Measurements from ENCODE around the gene ZNF536.

The ZNF536 gene

GRCh38 chr19:30425885-30426838 is 54.0 kb downstream of the ZNF536 start:
- TF ChIP-seq, protein P1, sequence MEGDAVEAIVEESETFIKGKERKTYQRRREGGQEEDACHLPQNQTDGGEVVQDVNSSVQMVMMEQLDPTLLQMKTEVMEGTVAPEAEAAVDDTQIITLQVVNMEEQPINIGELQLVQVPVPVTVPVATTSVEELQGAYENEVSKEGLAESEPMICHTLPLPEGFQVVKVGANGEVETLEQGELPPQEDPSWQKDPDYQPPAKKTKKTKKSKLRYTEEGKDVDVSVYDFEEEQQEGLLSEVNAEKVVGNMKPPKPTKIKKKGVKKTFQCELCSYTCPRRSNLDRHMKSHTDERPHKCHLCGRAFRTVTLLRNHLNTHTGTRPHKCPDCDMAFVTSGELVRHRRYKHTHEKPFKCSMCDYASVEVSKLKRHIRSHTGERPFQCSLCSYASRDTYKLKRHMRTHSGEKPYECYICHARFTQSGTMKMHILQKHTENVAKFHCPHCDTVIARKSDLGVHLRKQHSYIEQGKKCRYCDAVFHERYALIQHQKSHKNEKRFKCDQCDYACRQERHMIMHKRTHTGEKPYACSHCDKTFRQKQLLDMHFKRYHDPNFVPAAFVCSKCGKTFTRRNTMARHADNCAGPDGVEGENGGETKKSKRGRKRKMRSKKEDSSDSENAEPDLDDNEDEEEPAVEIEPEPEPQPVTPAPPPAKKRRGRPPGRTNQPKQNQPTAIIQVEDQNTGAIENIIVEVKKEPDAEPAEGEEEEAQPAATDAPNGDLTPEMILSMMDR (IDR thresholded peaks at IDR 0.05; ENCODE audit: low read depth, low read length) = no peak
- TF ChIP-seq, protein P2, sequence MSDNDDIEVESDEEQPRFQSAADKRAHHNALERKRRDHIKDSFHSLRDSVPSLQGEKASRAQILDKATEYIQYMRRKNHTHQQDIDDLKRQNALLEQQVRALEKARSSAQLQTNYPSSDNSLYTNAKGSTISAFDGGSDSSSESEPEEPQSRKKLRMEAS (IDR thresholded peaks at IDR 0.05; ENCODE audit: low read depth, low read length) = no peak
- TF ChIP-seq POLR2A (IDR thresholded peaks at IDR 0.05; ENCODE audit: extremely low read depth, insufficient read length) (no peak), MYC (IDR thresholded peaks at IDR 0.05; ENCODE audit: low read depth, low read length) (no peak)
- H3K4me3 ChIP-seq (ENCODE audit: low read depth, low read length) = no peak overlapping the region
- DNase-seq (ENCODE audit: low read depth) = no peak

DNA sequence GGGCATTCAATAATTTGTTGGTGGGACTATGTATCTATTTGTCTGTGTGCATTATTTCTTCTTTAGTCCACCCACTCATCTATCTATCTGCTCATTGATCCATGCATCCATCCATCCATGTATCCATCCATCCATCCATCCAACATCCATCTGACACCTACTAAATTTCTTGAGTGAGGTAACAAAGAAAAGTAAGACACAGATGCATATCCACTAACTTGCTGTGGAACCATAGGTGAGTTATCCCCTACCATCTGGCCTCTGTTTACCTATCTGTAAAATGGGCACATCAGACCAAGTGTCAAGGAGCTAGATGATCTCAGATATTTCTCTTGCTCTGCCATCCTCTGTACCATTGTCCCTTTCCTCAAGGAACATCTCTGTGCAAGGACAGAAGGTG is 54.7 kb downstream of the ZNF536 start:
- H3K4me3 ChIP-seq (ENCODE audit: low read depth, low read length) = no peak overlapping the region
- TF ChIP-seq, protein P2 (IDR thresholded peaks at IDR 0.05; ENCODE audit: low read depth, low read length) = no peak
- TF ChIP-seq, protein P1 (IDR thresholded peaks at IDR 0.05; ENCODE audit: low read depth, low read length) = no peak
- TF ChIP-seq MYC (IDR thresholded peaks at IDR 0.05; ENCODE audit: low read depth, low read length) (no peak), POLR2A (IDR thresholded peaks at IDR 0.05; ENCODE audit: extremely low read depth, insufficient read length) (no peak)
- DNase-seq (ENCODE audit: low read depth) = no peak

DNA sequence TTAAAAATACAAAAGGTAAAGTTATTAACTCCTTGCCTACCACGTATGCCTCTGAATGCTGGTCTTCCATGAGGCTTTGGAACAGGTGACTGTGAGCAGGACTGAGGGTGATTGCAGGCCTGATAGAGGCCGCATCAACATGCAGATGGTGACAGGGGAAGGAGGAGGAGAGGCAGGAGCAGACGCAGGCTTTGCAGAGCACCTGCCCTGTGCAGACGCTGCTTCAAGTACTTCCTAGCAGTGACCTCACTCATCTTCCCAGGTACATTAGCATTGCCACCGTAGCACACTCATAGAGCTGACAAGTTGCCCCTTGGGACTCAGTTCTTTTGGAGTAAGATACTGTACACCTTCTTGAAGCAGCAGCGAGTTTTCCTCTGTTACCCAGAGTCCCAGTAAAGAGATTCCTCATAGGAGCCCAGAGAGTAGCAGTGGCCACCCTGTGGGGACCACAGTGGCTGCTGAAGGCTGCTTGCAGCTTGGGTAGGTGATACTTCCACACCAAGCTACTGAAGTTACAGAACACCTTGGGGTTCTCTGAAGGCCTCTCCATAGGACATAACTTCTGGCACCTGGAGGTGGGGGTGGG is 56.0 kb downstream of the ZNF536 start:
- no peak for DNase-seq (ENCODE audit: low read depth)
- TF ChIP-seq, protein P2 (IDR thresholded peaks at IDR 0.05; ENCODE audit: low read depth, low read length) = no peak
- TF ChIP-seq MYC (IDR thresholded peaks at IDR 0.05; ENCODE audit: low read depth, low read length) = no peak
- H3K4me3 ChIP-seq (ENCODE audit: low read depth, low read length) = no peak overlapping the region

DNA sequence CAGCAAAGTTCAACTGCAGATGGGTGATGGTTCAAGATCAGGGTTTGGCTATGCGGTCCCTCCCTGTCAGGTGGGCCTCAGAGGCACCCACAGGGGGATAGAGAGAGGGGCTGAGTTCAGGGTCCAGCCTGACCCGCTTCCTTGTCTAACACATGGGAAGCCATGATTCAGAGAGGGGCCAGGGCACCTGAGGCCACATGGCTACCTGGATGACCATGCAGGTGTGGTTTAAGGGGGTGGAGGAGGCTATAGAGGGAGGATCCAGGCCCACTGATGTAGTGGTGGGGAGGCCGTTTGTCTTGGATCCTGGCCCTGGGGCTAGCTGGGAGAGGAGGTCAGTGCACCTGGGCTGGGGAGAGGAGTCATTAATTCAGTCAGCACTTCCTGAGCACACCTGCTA is 56.7 kb downstream of the ZNF536 start:
- no peak for DNase-seq (ENCODE audit: low read depth)
- TF ChIP-seq MYC (IDR thresholded peaks at IDR 0.05; ENCODE audit: low read depth, low read length) (no peak), POLR2A (IDR thresholded peaks at IDR 0.05; ENCODE audit: extremely low read depth, insufficient read length) (no peak)
- no peak overlapping the region for H3K4me3 ChIP-seq (ENCODE audit: low read depth, low read length)

- no peak for DNase-seq (ENCODE audit: low read depth)
- TF ChIP-seq POLR2A (IDR thresholded peaks at IDR 0.05; ENCODE audit: extremely low read depth, insufficient read length) (no peak), MYC (IDR thresholded peaks at IDR 0.05; ENCODE audit: low read depth, low read length) (no peak)
- TF ChIP-seq, protein P2 (IDR thresholded peaks at IDR 0.05; ENCODE audit: low read depth, low read length) = no peak
- TF ChIP-seq, protein P1 (IDR thresholded peaks at IDR 0.05; ENCODE audit: low read depth, low read length) = no peak
- H3K4me3 ChIP-seq (ENCODE audit: low read depth, low read length) = no peak overlapping the region
Observed at GRCh38 chr19:30430206-30430734, 58.1 kb downstream of the ZNF536 start.

DNA sequence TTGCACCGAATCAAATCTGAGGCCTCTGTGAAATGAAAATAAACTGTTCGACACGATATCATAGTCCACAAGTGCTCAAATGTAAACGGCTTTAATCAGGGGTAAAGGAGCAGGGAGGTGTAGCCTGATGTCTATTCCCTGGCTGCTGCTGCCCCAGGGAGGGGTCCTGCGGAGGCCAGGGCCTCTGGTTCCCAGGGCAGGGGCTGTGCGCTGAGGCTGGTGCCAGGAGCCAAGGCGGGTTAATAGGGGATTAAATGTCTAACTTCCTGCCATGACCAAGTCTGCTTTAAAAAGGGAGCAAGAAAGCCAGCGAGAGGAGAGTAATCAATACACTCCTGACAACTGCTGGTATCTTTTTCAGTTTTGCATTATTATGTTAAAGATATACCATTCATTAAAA is 59.4 kb downstream of the ZNF536 start:
- no peak for DNase-seq (ENCODE audit: low read depth)
- no peak for TF ChIP-seq POLR2A (IDR thresholded peaks at IDR 0.05; ENCODE audit: extremely low read depth, insufficient read length)
- no peak for TF ChIP-seq MYC (IDR thresholded peaks at IDR 0.05; ENCODE audit: low read depth, low read length)
- TF ChIP-seq, protein P1 (IDR thresholded peaks at IDR 0.05; ENCODE audit: low read depth, low read length) = no peak
- TF ChIP-seq, protein P2 (IDR thresholded peaks at IDR 0.05; ENCODE audit: low read depth, low read length) = no peak
- no peak overlapping the region for H3K4me3 ChIP-seq (ENCODE audit: low read depth, low read length)
